IMR-90 (cell line): ENCODE data around the gene PARK7. TPM values are rescaled to one million over a fixed set of nuclear protein-coding genes. Genes with fewer than 3 reads are reported as not detected.

Experiments
- BHLHE40 ChIP-seq: fragments of 150-350 bp; IDR thresholded peaks from 2 replicates; pipeline ENCODE4 v1.6.1; 2016; ENCODE audit warnings: mild to moderate bottlenecking, low read depth, low read length
- ELK1 ChIP-seq: fragments of 150-350 bp; IDR thresholded peaks from 2 replicates; pipeline ENCODE4 v1.6.1; 2016; ENCODE audit warnings: low read depth, mild to moderate bottlenecking, low read length, moderate library complexity, borderline replicate concordance
- FOS ChIP-seq: fragments of 150-350 bp; IDR thresholded peaks from 2 replicates; pipeline ENCODE4 v1.6.1; 2016; ENCODE audit warnings: low read depth, low read length
- MAZ ChIP-seq: IDR thresholded peaks from 2 replicates; pipeline ENCODE4 v1.6.1; 2012; ENCODE audit warnings: low read depth, mild to moderate bottlenecking, low read length, improper control_type of control experiment, moderate library complexity, borderline replicate concordance
- RFX5 ChIP-seq: IDR thresholded peaks from 2 replicates; pipeline ENCODE4 v1.8.0; 2012; ENCODE audit warnings: low read depth, mild to moderate bottlenecking, low read length, moderate library complexity
- polyA plus RNA-seq, 3 experiments: library from polyadenylated mRNA; depleted of rRNA; stranded (reverse); fragments of >200 nt; gene quantifications; 2 replicates each; pipeline ENCODE4 v1.2.3, GENCODE V29; 2012; ENCODE audit warnings: low replicate concordance in 1 of 3
- total RNA-seq: library from RNA; depleted of rRNA; stranded (reverse); fragments of >200 nt; gene quantifications from 2 replicates; pipeline ENCODE4 v1.2.3, GENCODE V29; 2012

Gene PARK7
- total and polyA plus RNA-seq, 2 of the 4 experiments (the other 2 are of a cell fraction) = 207 to 357 TPM

- TF ChIP-seq MAZ = no peak
- TF ChIP-seq BHLHE40 = no peak
- TF ChIP-seq ELK1 = no peak
- no peak for TF ChIP-seq RFX5
- no peak for TF ChIP-seq FOS
Observed at GRCh38 chr1:7984811-7985210, 23.3 kb downstream of the PARK7 start (continued).
